NB4 (cell line): ENCODE measurements around the gene TFF1.

ENCODE experiments used
- CTCF ChIP-seq: IDR thresholded peaks from one replicate; pipeline ENCODE4 v1.5.1; 2012; ENCODE audit warnings: low read depth, low read length
- MAX ChIP-seq: IDR thresholded peaks from 2 replicates; pipeline ENCODE4 v1.6.1; 2011; ENCODE audit warnings: low read depth, low read length
- POLR2A ChIP-seq: IDR thresholded peaks from 2 replicates; pipeline ENCODE4 v1.6.1; 2011; ENCODE audit warnings: mild to moderate bottlenecking; ENCODE audit not compliant: insufficient read length; ENCODE audit errors: extremely low read depth

- TF ChIP-seq CTCF (no peak), POLR2A (no peak), MAX (no peak)
Measured at GRCh38 chr21:42409366-42409765, 43.0 kb upstream of the TFF1 start.
